ENCODE results near the gene SRSF5.
A peak's percentile ranks its signal among the peaks of the same experiment; 100 is the strongest.
"Not testable (repeated sequence)": the region's sequence is repeated elsewhere in the genome, so short reads cannot be mapped to it uniquely, and the experiment has no call there.

Gene SRSF5

GRCh38 chr14:69811227-69811867, 44.4 kb downstream of the SRSF5 start:
- DNase-seq: no peak

GRCh38 chr14:69811868-69812252, 44.9 kb downstream of the SRSF5 start:
- no peak for DNase-seq

- DNase-seq: no peak
Measured at GRCh38 chr14:69812711-69813110, 45.8 kb downstream of the SRSF5 start.

- not testable (repeated sequence) for DNase-seq
Measured at GRCh38 chr14:69813346-69813745, 46.4 kb downstream of the SRSF5 start.

GRCh38 chr14:69814397-69814796, 47.5 kb downstream of the SRSF5 start:
- DNase-seq: no peak

- no peak for DNase-seq
Measured at GRCh38 chr14:69815556-69815955, 48.6 kb downstream of the SRSF5 start.

- DNase-seq: no peak
Measured at GRCh38 chr14:69816216-69816615, 49.3 kb downstream of the SRSF5 start.

- DNase-seq: peak; percentile 10
Measured at GRCh38 chr14:69818758-69819191, 51.8 kb downstream of the SRSF5 start.

- DNase-seq: no peak
Measured at GRCh38 chr14:69819607-69820006, 52.7 kb downstream of the SRSF5 start.

GRCh38 chr14:69820991-69821390, 54.0 kb downstream of the SRSF5 start:
- DNase-seq: no peak

Measured in effector CD8-positive, alpha-beta T cell (primary cell).